Mammary epithelial cell (primary cell): ENCODE results near the gene HSPA4L.

ENCODE experiments used
- CTCF ChIP-seq, 2 donors: IDR thresholded peaks in 1 of 2; conservative IDR thresholded peaks in 1 of 2; 2 replicates each; pipeline ENCODE4 v1.5.1; 2011 to 2012; ENCODE audit warnings: inconsistent platforms in 2 of 2, low read length in 2 of 2, mild to moderate bottlenecking in 2 of 2, control low read depth in 1 of 2, low read depth in 1 of 2; ENCODE audit not compliant: insufficient read depth in 1 of 2; ENCODE audit errors: extremely low read depth in 1 of 2
- EZH2 ChIP-seq: IDR thresholded peaks from 2 replicates; pipeline ENCODE4 v1.6.1; 2012; ENCODE audit warnings: low read length, inconsistent platforms, borderline replicate concordance

DNA sequence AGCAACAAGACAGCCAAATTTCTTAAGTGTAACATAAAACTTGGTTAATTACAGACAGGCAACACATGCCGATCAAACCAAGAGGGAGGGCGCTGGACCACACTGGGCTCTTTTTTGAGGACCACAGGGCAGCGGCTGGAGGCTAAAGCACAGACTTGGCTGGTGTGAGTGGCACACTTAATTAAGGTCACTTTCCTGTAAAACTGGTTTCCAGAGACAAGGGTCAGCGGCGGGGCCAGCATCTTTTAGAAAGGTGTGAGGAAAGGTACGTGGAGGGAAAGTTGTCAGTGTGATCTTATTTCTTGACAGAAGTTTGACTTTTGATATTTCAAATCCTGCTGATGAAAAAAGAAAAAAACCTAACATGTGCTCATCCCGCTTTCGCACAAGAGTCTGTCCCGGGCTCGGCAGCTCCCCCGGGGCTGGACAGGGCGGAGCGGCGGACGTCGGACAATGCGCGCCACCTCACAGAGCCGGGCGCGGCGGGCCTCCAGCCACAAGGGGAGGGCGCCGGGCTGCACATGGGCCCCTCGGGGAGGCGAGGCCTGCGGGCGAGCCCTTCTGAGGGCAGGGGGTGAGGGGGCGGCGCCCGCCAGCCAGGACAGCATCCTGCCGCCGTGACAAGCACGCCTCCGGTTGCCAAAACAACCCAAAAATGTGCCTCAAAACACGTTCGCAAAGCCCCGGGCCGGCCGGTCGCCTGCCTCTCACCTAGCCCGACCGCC lies 660 bp upstream of the HSPA4L start:
- no peak for TF ChIP-seq CTCF (conservative IDR thresholded peaks at IDR 0.05 in 1 of 2, IDR thresholded peaks at IDR 0.05 in 1 of 2; ENCODE audit: extremely low read depth in 1 of 2, insufficient read depth in 1 of 2, low read depth in 1 of 2, low read length in 2 of 2)
- TF ChIP-seq EZH2 = no peak
